Adrenal gland (tissue), 12 donors: Measurements from ENCODE around the gene AGTPBP1. TPM values are rescaled to one million over a fixed set of nuclear protein-coding genes. Genes with fewer than 3 reads are reported as not detected.

Experiments used
- DNase-seq, 7 donors: peaks; one replicate each; pipeline ENCODE4 v3.0.0-alpha.2; 2019 to 2020
- H3K27ac ChIP-seq, 5 donors: fragments of 200-600 bp; sonication (generic) in 4 of 5; 1 replicate in 3 of 5; 2 replicates in 2 of 5; pipeline versions ENCODE4 v1.5.1 to v1.8.0; 2016 to 2020; ENCODE audit warnings: mild to moderate bottlenecking in 1 of 5
- H3K27me3 ChIP-seq: fragments of 200-600 bp; 2 replicates; pipeline ENCODE4 v1.8.0; 2021
- H3K36me3 ChIP-seq, 2 donors: fragments of 200-600 bp; replicated peaks in 1 of 2; 1 replicate in 1 of 2; 2 replicates in 1 of 2; pipeline versions ENCODE4 v1.5.1 to v1.8.0; 2018 to 2022
- H3K4me1 ChIP-seq, 2 donors: fragments of 200-600 bp; replicated peaks in 1 of 2; 1 replicate in 1 of 2; 2 replicates in 1 of 2; pipeline versions ENCODE4 v1.5.1 to v1.8.0; 2018 to 2021
- H3K4me3 ChIP-seq, 4 donors: fragments of 200-600 bp; sonication (generic) in 3 of 4; one replicate each; pipeline ENCODE4 v1.5.1; 2016 to 2018
- H3K9me3 ChIP-seq, 3 donors: fragments of 200-600 bp; sonication (generic) in 1 of 3; replicated peaks in 1 of 3; 1 replicate in 2 of 3; 2 replicates in 1 of 3; pipeline versions ENCODE4 v1.5.1 to v1.8.0; 2016 to 2021
- CTCF ChIP-seq, 6 experiments: fragments of 450-650 bp in 4 of 6; fragments of 200-600 bp in 2 of 6; sonication (generic) in 1 of 6; IDR thresholded peaks; 1 replicate in 5 of 6; 2 replicates in 1 of 6; pipeline versions ENCODE4 v1.5.1 to v1.8.0; 2016 to 2021; ENCODE audit warnings: antibody characterized with exemption in 6 of 6, mild to moderate bottlenecking in 2 of 6, moderate library complexity in 1 of 6
- POLR2A ChIP-seq, 2 donors: fragments of 450-650 bp; IDR thresholded peaks; one replicate each; pipeline ENCODE4 v1.6.1; 2017; ENCODE audit warnings: antibody characterized with exemption in 2 of 2, mild to moderate bottlenecking in 2 of 2, moderate library complexity in 1 of 2
- WGBS, 4 donors: extraction: QIAGEN DNeasy Blood & Tissue Kit in 2 of 4; methylation state at CpG; one replicate each; pipeline versions ENCODE4 v1.1.5 to v1.1.7; 2013 to 2017; 5-methylcytosine and 5-hydroxymethylcytosine counted together
- intact Hi-C, 2 donors: fragments of 100-400 bp; cut with DNase I; formaldehyde crosslinking; loops; one replicate each; pipeline versions ENCODE4 v1.14.1 to v1.15.0; 2022 to 2023
- polyA plus RNA-seq, 3 donors: library from polyadenylated mRNA; stranded (reverse); fragments of 200-250 nt in 2 of 3; fragments of 350-450 nt in 1 of 3; fragmentation: Illumina TruSeq in 1 of 3; extraction: RNeasy Lipid Tissue Mini Kit (QIAGEN cat#74804) in 1 of 3; gene quantifications; one replicate each; pipeline ENCODE4 v1.2.3, GENCODE V29; 2013 to 2014
- total RNA-seq, 9 donors: library from RNA; depleted of rRNA in 4 of 9; stranded (reverse); fragments of >200 nt in 4 of 9; fragments of 120-200 nt in 1 of 9; fragmentation: NEBNext Ultra II Directional in 1 of 9; extraction: Animal tissue kit (Norgen Biotek cat#: 25700) in 1 of 9; gene quantifications; one replicate each; pipeline versions ENCODE4 v1.1.0 to v1.2.4, GENCODE V29; 2013 to 2023
- donor health status: healthy with polysubstance abuse.
- donor health status: Bipolar disorder and iron deficiency.
- donor health status: DM: yes; HTN: yes; CAD: no.
- donor health status: DM: no; HTN: no; CAD: no.
- donor health status: DM: no; HTN: no; CAD: no.
- donor health status: DM: yes; HTN: yes; CAD: no.

Gene AGTPBP1
- total and polyA plus RNA-seq, 12 donors, result 4.2 to 27.5 (median 11.6) TPM

GRCh38 chr9:85508616-85509015, 233.1 kb downstream of the AGTPBP1 start:
- no peaks in the 10 kb centered on the region for H3K27me3 ChIP-seq
- H3K4me1 ChIP-seq, result no peaks in the 10 kb centered on the region
- no peak overlapping the region for H3K27ac ChIP-seq
- no peaks in the 10 kb centered on the region for H3K36me3 ChIP-seq
- intact Hi-C loops, result no loop called here
- no peak for TF ChIP-seq POLR2A (IDR thresholded peaks at IDR 0.05)
- no peak for TF ChIP-seq CTCF (IDR thresholded peaks at IDR 0.05)
- DNase-seq, result no peak
- no peak overlapping the region for H3K4me3 ChIP-seq
- 72 to 74% (median 73%) methylated on average over 4 of the region's 4 CpGs for WGBS, 4 donors
- H3K9me3 ChIP-seq, result no peaks in the 10 kb centered on the region

DNA sequence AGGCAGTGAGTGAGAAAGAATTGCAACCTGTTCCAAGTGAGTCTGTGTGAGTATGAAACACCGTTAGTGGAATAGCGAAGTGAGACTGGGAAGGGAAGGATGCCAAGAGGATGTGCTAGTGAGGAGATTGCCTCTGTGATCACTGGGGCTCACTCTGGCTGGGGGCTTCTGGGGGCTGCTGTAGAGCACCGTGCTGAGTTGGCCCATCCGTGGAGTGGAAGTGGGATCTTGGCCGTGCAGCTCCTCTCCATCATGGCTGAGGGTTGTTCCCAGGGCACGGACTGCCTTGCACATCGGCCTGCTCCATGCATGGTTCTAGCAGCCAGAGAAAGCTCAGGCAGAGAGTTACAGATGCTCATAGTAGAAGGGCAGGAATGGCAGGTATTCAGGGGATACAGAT, 236.1 kb downstream of the AGTPBP1 start:
- no peak for DNase-seq
- intact Hi-C loops, result no loop called here
- Histone ChIP-seq H3K27ac (no peak overlapping the region), H3K36me3 (no peaks in the 10 kb centered on the region), H3K4me1 (no peaks in the 10 kb centered on the region), H3K4me3 (no peak overlapping the region), H3K27me3 (no peaks in the 10 kb centered on the region), H3K9me3 (no peaks in the 10 kb centered on the region)
- no peak for TF ChIP-seq POLR2A (IDR thresholded peaks at IDR 0.05)
- TF ChIP-seq CTCF (IDR thresholded peaks at IDR 0.05), result no peak
- WGBS, 4 donors, result 77 to 86% (median 81%) methylated on average over 6 to 7 of the region's 7 CpGs

- H3K27ac ChIP-seq, result no peak overlapping the region
- WGBS, 4 donors, result 77 to 91% (median 85%) methylated on average over 3 to 4 of the region's 4 CpGs
- no peaks in the 10 kb centered on the region for H3K27me3 ChIP-seq
- no peak overlapping the region for H3K4me3 ChIP-seq
- H3K4me1 ChIP-seq, result no peaks in the 10 kb centered on the region
- intact Hi-C loops, result no loop called here
- no peaks in the 10 kb centered on the region for H3K9me3 ChIP-seq
- TF ChIP-seq POLR2A (IDR thresholded peaks at IDR 0.05) (no peak), CTCF (IDR thresholded peaks at IDR 0.05) (no peak)
- no peaks in the 10 kb centered on the region for H3K36me3 ChIP-seq
- DNase-seq, result no peak
Measured at GRCh38 chr9:85502815-85503655, 238.7 kb downstream of the AGTPBP1 start.

- Histone ChIP-seq H3K27me3 (no peaks in the 10 kb centered on the region), H3K9me3 (no peaks in the 10 kb centered on the region), H3K27ac (no peak overlapping the region), H3K4me3 (no peak overlapping the region), H3K4me1 (no peaks in the 10 kb centered on the region), H3K36me3 (no peaks in the 10 kb centered on the region)
- intact Hi-C loops, result no loop called here
- WGBS, 4 donors, result 53 to 98% (median 77%) methylated on average over 1 of the region's 1 CpG
- no peak for DNase-seq
- TF ChIP-seq POLR2A (IDR thresholded peaks at IDR 0.05) (no peak), CTCF (IDR thresholded peaks at IDR 0.05) (no peak)
Measured at GRCh38 chr9:85501882-85502281, 239.9 kb downstream of the AGTPBP1 start.
